Panc1 (cell line): Measurements from ENCODE around the gene MRPL10. TPM values are rescaled to one million over a fixed set of nuclear protein-coding genes. Genes with fewer than 3 reads are reported as not detected.

ENCODE experiments used
- ATAC-seq: fragments of 200-7000 bp; cut with Tn5 transposase; 2 replicates; pipeline ENCODE4 v1.9.1; 2020; ENCODE audit warnings: mild to moderate bottlenecking, moderate library complexity
- BruUV-seq: library from RNA; stranded (reverse); fragments of 400-500 nt; replicated peaks from 2 replicates; lab custom pipeline; 2021; lab: Mats Ljungman, UMichigan
- CTCF ChIA-PET: fragments of 300-600 bp; sonication (Branson Sonifier 250); formaldehyde crosslinking; loops from one replicate; lab custom pipeline; 2022; ENCODE audit warnings: antibody characterized with exemption; lab: Charles Lee
- POLR2A ChIA-PET: fragments of 300-600 bp; sonication (Branson Sonifier 250); formaldehyde crosslinking; loops from one replicate; lab custom pipeline; 2022; ENCODE audit warnings: antibody characterized with exemption; lab: Charles Lee
- DNase-seq: peaks from one replicate; pipeline ENCODE4 v3.0.0-alpha.2; 2010; ENCODE audit warnings: low read depth, low spot score
- H3K27ac ChIP-seq: 2 replicates; pipeline ENCODE4 v1.5.1; 2011; ENCODE audit warnings: mild to moderate bottlenecking, low read length, inconsistent platforms
- H3K27me3 ChIP-seq: fragments of 200-500 bp; sonication (Bioruptor generic); 2 replicates; pipeline ENCODE4 v1.6.0; 2014; ENCODE audit warnings: low read length, inconsistent platforms; ENCODE audit not compliant: control insufficient read depth, insufficient read depth
- H3K36me3 ChIP-seq: fragments of 200-500 bp; sonication (Bioruptor generic); 2 replicates; pipeline ENCODE4 v1.5.1; 2014; ENCODE audit warnings: inconsistent platforms, mild to moderate bottlenecking, low read length, moderate library complexity; ENCODE audit not compliant: control insufficient read depth, insufficient read depth
- H3K4me1 ChIP-seq: 2 replicates; pipeline ENCODE4 v1.5.1; 2011; ENCODE audit warnings: inconsistent platforms, mild to moderate bottlenecking, low read length, moderate library complexity; ENCODE audit not compliant: control insufficient read depth, insufficient read depth
- H3K4me3 ChIP-seq, 2 experiments: 2 replicates each; pipeline ENCODE4 v1.5.1; 2011 to 2012; ENCODE audit warnings: low read depth in 2 of 2, low read length in 2 of 2, mild to moderate bottlenecking in 2 of 2, inconsistent platforms in 1 of 2, moderate library complexity in 1 of 2
- H3K9me3 ChIP-seq: fragments of 200-500 bp; sonication (Bioruptor generic); 2 replicates; pipeline ENCODE4 v1.5.1; 2014; ENCODE audit warnings: low read depth, mild to moderate bottlenecking, inconsistent platforms, low read length, moderate library complexity; ENCODE audit not compliant: control insufficient read depth, insufficient read depth
- TCF7L2 ChIP-seq: IDR thresholded peaks from 2 replicates; pipeline ENCODE4 v1.6.1; 2011; ENCODE audit warnings: mild to moderate bottlenecking, low read depth, low read length, inconsistent platforms
- in situ Hi-C: cut with HindIII; loops from 2 replicates; pipeline ENCODE4 v1.10.0; 2016; ENCODE audit warnings: low sequenced_read_pairs, low pct_unique_long_range_greater_than_20kb
- intact Hi-C: fragments of 100-400 bp; cut with micrococcal nuclease; formaldehyde crosslinking; loops from one replicate; pipeline ENCODE4 v1.10.0; 2022; ENCODE audit not compliant: unreplicated experiment
- total RNA-seq: library from RNA; stranded (reverse); gene quantifications from one replicate; pipeline ENCODE4 v1.2.1, GENCODE V29; 2021; ENCODE audit not compliant: unreplicated experiment
- TF ChIP-seq, protein P1 (sequence below), 2 experiments: IDR thresholded peaks; 2 replicates each; pipeline ENCODE4 v1.6.1; 2011 to 2012; ENCODE audit warnings: low read depth in 2 of 2, control low read depth in 1 of 2, low read length in 1 of 2, mild to moderate bottlenecking in 1 of 2, moderate library complexity in 1 of 2; ENCODE audit not compliant: insufficient read depth in 1 of 2
- TF ChIP-seq, protein P2 (sequence below): fragments of 450-650 bp; IDR thresholded peaks from 2 replicates; pipeline ENCODE4 v1.5.1; 2017; ENCODE audit warnings: mild to moderate bottlenecking

The MRPL10 gene
- total RNA-seq, 1 experiment from 2014 or later = 41.9 TPM

- TF ChIP-seq, protein P1, sequence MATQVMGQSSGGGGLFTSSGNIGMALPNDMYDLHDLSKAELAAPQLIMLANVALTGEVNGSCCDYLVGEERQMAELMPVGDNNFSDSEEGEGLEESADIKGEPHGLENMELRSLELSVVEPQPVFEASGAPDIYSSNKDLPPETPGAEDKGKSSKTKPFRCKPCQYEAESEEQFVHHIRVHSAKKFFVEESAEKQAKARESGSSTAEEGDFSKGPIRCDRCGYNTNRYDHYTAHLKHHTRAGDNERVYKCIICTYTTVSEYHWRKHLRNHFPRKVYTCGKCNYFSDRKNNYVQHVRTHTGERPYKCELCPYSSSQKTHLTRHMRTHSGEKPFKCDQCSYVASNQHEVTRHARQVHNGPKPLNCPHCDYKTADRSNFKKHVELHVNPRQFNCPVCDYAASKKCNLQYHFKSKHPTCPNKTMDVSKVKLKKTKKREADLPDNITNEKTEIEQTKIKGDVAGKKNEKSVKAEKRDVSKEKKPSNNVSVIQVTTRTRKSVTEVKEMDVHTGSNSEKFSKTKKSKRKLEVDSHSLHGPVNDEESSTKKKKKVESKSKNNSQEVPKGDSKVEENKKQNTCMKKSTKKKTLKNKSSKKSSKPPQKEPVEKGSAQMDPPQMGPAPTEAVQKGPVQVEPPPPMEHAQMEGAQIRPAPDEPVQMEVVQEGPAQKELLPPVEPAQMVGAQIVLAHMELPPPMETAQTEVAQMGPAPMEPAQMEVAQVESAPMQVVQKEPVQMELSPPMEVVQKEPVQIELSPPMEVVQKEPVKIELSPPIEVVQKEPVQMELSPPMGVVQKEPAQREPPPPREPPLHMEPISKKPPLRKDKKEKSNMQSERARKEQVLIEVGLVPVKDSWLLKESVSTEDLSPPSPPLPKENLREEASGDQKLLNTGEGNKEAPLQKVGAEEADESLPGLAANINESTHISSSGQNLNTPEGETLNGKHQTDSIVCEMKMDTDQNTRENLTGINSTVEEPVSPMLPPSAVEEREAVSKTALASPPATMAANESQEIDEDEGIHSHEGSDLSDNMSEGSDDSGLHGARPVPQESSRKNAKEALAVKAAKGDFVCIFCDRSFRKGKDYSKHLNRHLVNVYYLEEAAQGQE (IDR thresholded peaks at IDR 0.05; ENCODE audit: insufficient read depth in 1 of 2, low read depth in 2 of 2, low read length in 1 of 2) = no peak
- TF ChIP-seq, protein P2, sequence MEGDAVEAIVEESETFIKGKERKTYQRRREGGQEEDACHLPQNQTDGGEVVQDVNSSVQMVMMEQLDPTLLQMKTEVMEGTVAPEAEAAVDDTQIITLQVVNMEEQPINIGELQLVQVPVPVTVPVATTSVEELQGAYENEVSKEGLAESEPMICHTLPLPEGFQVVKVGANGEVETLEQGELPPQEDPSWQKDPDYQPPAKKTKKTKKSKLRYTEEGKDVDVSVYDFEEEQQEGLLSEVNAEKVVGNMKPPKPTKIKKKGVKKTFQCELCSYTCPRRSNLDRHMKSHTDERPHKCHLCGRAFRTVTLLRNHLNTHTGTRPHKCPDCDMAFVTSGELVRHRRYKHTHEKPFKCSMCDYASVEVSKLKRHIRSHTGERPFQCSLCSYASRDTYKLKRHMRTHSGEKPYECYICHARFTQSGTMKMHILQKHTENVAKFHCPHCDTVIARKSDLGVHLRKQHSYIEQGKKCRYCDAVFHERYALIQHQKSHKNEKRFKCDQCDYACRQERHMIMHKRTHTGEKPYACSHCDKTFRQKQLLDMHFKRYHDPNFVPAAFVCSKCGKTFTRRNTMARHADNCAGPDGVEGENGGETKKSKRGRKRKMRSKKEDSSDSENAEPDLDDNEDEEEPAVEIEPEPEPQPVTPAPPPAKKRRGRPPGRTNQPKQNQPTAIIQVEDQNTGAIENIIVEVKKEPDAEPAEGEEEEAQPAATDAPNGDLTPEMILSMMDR = peak; percentile 77
- BruUV-seq = no TSS peak
- intact Hi-C loops = no loop called here
- DNase-seq (no peak), ATAC-seq (no peak)
- H3K27me3 ChIP-seq = peaks cover 3% of the 10 kb centered on the region; the same call in 1 of the 2 replicates
- ChIA-PET CTCF (interaction anchor here (0.5 to 1.1 kb wide), 3 partner anchors 38 to 926 kb away, joined by 3 to 7 read pairs (median 3); no protein-coding TSS in a partner anchor), POLR2A (no interaction called here)
- in situ Hi-C loops = no loop called here
- no peak overlapping the region for H3K4me3 ChIP-seq
- no peak overlapping the region for H3K27ac ChIP-seq
- H3K36me3 ChIP-seq = no peaks in the 10 kb centered on the region
- H3K4me1 ChIP-seq = peaks cover 16% of the 10 kb centered on the region
- H3K9me3 ChIP-seq = no peaks in the 10 kb centered on the region
These were observed 16.2 kb upstream of the MRPL10 start for GRCh38 chr17:47847341-47848197.

DNA sequence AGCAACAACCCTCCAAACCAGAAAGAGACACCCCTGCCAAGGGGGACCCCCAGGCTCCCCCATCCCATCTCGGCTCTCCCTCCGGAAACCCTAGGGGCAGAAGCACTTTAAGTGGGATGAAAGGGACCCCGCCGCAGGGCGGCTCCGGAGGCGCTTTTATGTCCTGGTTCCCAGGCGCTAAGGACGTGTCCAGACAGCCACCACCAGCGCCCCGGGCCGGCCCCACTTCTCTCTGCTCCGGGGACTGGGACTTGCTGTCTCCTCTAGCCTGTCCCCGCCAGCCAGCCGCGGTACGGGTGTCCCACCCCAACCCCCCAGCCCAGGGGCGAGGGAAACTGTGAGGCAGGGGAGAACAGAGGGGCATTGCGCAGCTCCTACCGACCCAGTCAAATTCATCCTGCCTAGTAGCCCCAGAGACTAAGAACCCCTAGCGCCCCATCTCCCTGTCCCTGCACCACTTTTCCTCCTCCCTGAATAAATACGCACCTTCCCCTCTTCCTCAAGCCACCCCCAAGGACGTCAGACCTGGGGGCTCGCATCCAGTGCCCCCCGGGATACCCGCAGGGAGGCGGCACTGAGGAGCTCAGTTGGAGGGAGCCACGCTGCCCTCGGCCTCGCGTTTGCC, 15.5 kb upstream of the MRPL10 start:
- no peak overlapping the region for H3K27ac ChIP-seq
- no peaks in the 10 kb centered on the region for H3K36me3 ChIP-seq
- ATAC-seq = no peak
- no peak overlapping the region for H3K4me3 ChIP-seq
- H3K4me1 ChIP-seq = peaks cover 16% of the 10 kb centered on the region
- TF ChIP-seq, protein P2 = no peak
- peak; percentile 46; the same call in 1 of the 2 replicates for TF ChIP-seq TCF7L2
- H3K9me3 ChIP-seq = no peaks in the 10 kb centered on the region
- intact Hi-C loops = no loop called here
- no peak for DNase-seq
- in situ Hi-C loops = no loop called here
- H3K27me3 ChIP-seq = no peaks in the 10 kb centered on the region
- ChIA-PET POLR2A (no interaction called here), CTCF (interaction anchor here (0.5 to 1.1 kb wide), 2 partner anchors 39 to 346 kb away, joined by 3 read pairs; no protein-coding TSS in a partner anchor)
- no TSS peak for BruUV-seq
